Smooth muscle cell (in vitro differentiated cells): Measurements from ENCODE around the gene EBNA1BP2. TPM values are rescaled to one million over a fixed set of nuclear protein-coding genes. Genes with fewer than 3 reads are reported as not detected.

Experiments
- DNase-seq: peaks from one replicate; lab custom pipeline; 2025; ENCODE audit not compliant: unreplicated experiment; lab: John Stamatoyannopoulos, UW
- H2AFZ ChIP-seq: fragments of 200-600 bp; sonication (generic); 2 replicates; pipeline ENCODE4 v1.6.0; 2016; ENCODE audit warnings: antibody characterized with exemption, low read depth, mild to moderate bottlenecking
- H3F3A ChIP-seq: fragments of 200-600 bp; sonication (generic); 2 replicates; pipeline ENCODE4 v1.6.0; 2017; ENCODE audit warnings: antibody characterized with exemption, low read depth
- H3K27ac ChIP-seq: fragments of 200-600 bp; sonication (generic); 2 replicates; pipeline ENCODE4 v1.5.1; 2016; ENCODE audit warnings: low read depth, mild to moderate bottlenecking
- H3K27me3 ChIP-seq: fragments of 200-600 bp; sonication (generic); 2 replicates; pipeline ENCODE4 v1.6.1; 2016; ENCODE audit warnings: low read depth, mild to moderate bottlenecking
- H3K36me3 ChIP-seq: fragments of 200-600 bp; sonication (generic); 2 replicates; pipeline ENCODE4 v1.5.1; 2016; ENCODE audit warnings: low read depth
- H3K4me1 ChIP-seq: fragments of 200-600 bp; sonication (generic); 2 replicates; pipeline ENCODE4 v1.5.1; 2016; ENCODE audit warnings: low read depth
- H3K4me2 ChIP-seq: fragments of 200-600 bp; sonication (generic); 2 replicates; pipeline ENCODE4 v1.6.0; 2016; ENCODE audit warnings: mild to moderate bottlenecking
- H3K4me3 ChIP-seq: fragments of 200-600 bp; sonication (generic); 2 replicates; pipeline ENCODE4 v1.5.1; 2016; ENCODE audit warnings: mild to moderate bottlenecking
- H3K79me2 ChIP-seq: fragments of 200-600 bp; sonication (generic); 2 replicates; pipeline ENCODE4 v1.6.0; 2016; ENCODE audit warnings: low read depth, mild to moderate bottlenecking
- H3K9ac ChIP-seq: fragments of 200-600 bp; sonication (generic); 2 replicates; pipeline ENCODE4 v1.6.0; 2016; ENCODE audit warnings: low read depth
- H3K9me3 ChIP-seq: fragments of 200-600 bp; sonication (generic); replicated peaks from 2 replicates; pipeline ENCODE4 v1.5.1; 2016; ENCODE audit warnings: low read depth
- H4K20me1 ChIP-seq: fragments of 200-600 bp; sonication (generic); 2 replicates; pipeline ENCODE4 v1.6.0; 2016; ENCODE audit warnings: low read depth
- WGBS: methylation state at CpG from one replicate; pipeline ENCODE4 v1.1.7; 2016; ENCODE audit warnings: low lambda C conversion rate; 5-methylcytosine and 5-hydroxymethylcytosine counted together
- polyA plus RNA-seq: library from polyadenylated mRNA; unstranded; fragments of >200 nt; fragmentation: Nextera tagmentation; extraction: Ambion mirVana; gene quantifications from 2 replicates; pipeline ENCODE4 v1.2.1, GENCODE V29; 2016
- total RNA-seq: library from RNA; depleted of rRNA; stranded (reverse); fragments of >200 nt; gene quantifications from 2 replicates; pipeline ENCODE4 v1.2.3, GENCODE V29; 2014
- TF ChIP-seq, protein P1 (sequence below): fragments of 200-600 bp; sonication (generic); IDR thresholded peaks from 2 replicates; pipeline ENCODE4 v1.5.1; 2017; ENCODE audit warnings: borderline replicate concordance, mild to moderate bottlenecking, antibody characterized with exemption; ENCODE audit not compliant: insufficient read depth, poor library complexity, severe bottlenecking

EBNA1BP2 gene
- total and polyA plus RNA-seq, 2 experiments from 2014 or later = 52.0 to 85.9 TPM

DNA sequence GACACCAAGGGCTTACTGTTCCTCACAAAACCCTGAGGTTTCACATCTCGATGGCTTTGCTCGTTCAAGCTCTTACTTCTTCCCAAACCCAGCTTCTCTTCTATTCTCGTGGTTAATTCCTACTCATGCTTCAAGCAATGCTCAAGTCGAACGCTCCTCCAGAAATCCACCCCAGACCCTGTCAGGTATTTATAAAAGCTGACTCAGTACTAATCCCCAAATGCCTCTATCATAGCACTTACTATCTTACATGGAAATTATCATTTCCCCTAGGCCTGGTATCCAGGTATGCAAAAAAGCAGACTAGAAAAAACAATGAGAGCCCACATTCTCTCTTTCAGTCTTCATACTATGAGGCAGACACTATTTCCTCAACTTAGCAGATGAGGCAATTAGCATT is 6.3 kb downstream of the EBNA1BP2 start:
- no peaks in the 10 kb centered on the region for H4K20me1 ChIP-seq
- no peaks in the 10 kb centered on the region for H3K4me1 ChIP-seq
- H3K9me3 ChIP-seq = no peaks in the 10 kb centered on the region
- peaks cover 24% of the 10 kb centered on the region for H3K36me3 ChIP-seq
- TF ChIP-seq, protein P1, sequence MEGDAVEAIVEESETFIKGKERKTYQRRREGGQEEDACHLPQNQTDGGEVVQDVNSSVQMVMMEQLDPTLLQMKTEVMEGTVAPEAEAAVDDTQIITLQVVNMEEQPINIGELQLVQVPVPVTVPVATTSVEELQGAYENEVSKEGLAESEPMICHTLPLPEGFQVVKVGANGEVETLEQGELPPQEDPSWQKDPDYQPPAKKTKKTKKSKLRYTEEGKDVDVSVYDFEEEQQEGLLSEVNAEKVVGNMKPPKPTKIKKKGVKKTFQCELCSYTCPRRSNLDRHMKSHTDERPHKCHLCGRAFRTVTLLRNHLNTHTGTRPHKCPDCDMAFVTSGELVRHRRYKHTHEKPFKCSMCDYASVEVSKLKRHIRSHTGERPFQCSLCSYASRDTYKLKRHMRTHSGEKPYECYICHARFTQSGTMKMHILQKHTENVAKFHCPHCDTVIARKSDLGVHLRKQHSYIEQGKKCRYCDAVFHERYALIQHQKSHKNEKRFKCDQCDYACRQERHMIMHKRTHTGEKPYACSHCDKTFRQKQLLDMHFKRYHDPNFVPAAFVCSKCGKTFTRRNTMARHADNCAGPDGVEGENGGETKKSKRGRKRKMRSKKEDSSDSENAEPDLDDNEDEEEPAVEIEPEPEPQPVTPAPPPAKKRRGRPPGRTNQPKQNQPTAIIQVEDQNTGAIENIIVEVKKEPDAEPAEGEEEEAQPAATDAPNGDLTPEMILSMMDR = no peak
- no peak for DNase-seq
- no peak overlapping the region for H3K4me2 ChIP-seq
- H3F3A ChIP-seq = no peaks in the 10 kb centered on the region
- no peak overlapping the region for H3K9ac ChIP-seq
- peaks cover 14% of the 10 kb centered on the region for H3K79me2 ChIP-seq
- no peak overlapping the region for H3K27ac ChIP-seq
- 97% methylated on average over 5 of the region's 5 CpGs for WGBS
- no peak overlapping the region for H3K4me3 ChIP-seq
- no peak overlapping the region for H2AFZ ChIP-seq
- no peaks in the 10 kb centered on the region for H3K27me3 ChIP-seq

DNA sequence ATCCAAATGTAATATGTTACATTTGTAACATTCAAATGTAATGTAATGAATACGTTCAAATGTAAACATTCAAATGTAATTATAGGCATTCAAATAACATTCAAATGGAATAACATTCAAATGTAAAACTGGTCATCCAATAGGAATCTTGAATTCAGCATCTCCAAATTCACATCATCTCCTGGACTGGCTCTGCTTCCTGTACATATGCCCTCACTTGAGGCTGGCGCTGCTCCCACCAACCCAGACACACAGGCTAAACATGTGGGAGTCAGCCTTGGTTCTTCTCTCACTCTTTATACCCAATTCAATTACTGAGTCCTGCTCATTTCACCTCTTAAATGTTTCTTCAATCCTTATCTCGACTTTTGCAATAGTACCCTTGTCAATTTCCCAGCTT is 6.9 kb downstream of the EBNA1BP2 start:
- 96% methylated on average over 3 of the region's 3 CpGs for WGBS
- H3K9me3 ChIP-seq = no peaks in the 10 kb centered on the region
- H3K36me3 ChIP-seq = peaks cover 24% of the 10 kb centered on the region
- no peak overlapping the region for H3K4me3 ChIP-seq
- H3K79me2 ChIP-seq = peaks cover 8% of the 10 kb centered on the region
- no peak overlapping the region for H3K9ac ChIP-seq
- TF ChIP-seq, protein P1 = no peak
- H4K20me1 ChIP-seq = no peaks in the 10 kb centered on the region
- no peaks in the 10 kb centered on the region for H3F3A ChIP-seq
- H2AFZ ChIP-seq = no peak overlapping the region
- DNase-seq = no peak
- no peak overlapping the region for H3K4me2 ChIP-seq
- no peaks in the 10 kb centered on the region for H3K27me3 ChIP-seq
- no peaks in the 10 kb centered on the region for H3K4me1 ChIP-seq
- H3K27ac ChIP-seq = no peak overlapping the region

DNA sequence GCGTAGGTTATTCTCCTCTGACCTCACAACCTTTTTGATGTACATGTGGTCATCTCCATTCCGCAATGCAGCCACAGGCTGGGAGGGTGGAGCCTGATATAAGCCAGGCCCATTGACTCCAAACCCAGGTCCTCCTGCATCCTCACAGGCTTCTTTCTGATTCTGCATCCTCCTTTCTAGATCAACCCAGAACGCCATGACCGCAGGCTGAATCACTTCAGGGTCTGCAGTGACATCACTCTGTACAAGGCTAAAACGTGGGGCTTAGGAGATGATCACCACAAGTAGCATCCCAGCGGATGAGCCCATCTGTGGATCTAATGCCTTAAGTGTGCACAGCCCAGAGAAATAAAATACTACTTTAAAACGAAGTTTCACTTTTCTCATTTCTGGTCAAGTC is 16.1 kb downstream of the EBNA1BP2 start:
- H3F3A ChIP-seq = no peaks in the 10 kb centered on the region
- H3K4me1 ChIP-seq = no peaks in the 10 kb centered on the region
- H3K79me2 ChIP-seq = no peaks in the 10 kb centered on the region
- no peak overlapping the region for H3K27ac ChIP-seq
- no peak overlapping the region for H3K9ac ChIP-seq
- no peaks in the 10 kb centered on the region for H4K20me1 ChIP-seq
- H3K27me3 ChIP-seq = no peaks in the 10 kb centered on the region
- no peak for DNase-seq
- no peaks in the 10 kb centered on the region for H3K36me3 ChIP-seq
- no peaks in the 10 kb centered on the region for H3K9me3 ChIP-seq
- H2AFZ ChIP-seq = no peak overlapping the region
- H3K4me3 ChIP-seq = no peak overlapping the region
- WGBS = 80% methylated on average over 7 of the region's 7 CpGs
- H3K4me2 ChIP-seq = no peak overlapping the region
- TF ChIP-seq, protein P1 = no peak

DNA sequence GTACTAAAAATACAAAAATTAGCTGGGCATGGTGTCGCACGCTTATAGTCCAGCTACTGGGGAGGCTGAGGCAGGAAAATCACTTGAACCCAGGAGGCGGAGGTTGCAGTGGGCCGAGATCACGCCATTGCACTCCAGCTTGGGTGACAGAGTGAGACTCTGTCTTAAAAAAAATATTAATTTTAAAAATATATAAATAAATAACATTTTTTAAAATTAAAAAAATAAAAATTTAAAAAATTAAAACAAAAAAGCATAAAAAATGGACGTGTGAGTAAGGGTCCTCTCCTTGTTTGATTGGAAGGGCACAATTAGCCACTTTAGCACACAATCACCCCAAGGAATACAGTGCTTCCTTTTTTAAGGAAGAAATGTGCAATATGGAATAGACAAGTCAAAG is 18.6 kb downstream of the EBNA1BP2 start:
- TF ChIP-seq, protein P1 = no peak
- no peaks in the 10 kb centered on the region for H3K9me3 ChIP-seq
- no peak overlapping the region for H3K4me2 ChIP-seq
- no peaks in the 10 kb centered on the region for H3F3A ChIP-seq
- no peaks in the 10 kb centered on the region for H4K20me1 ChIP-seq
- no peak for DNase-seq
- no peaks in the 10 kb centered on the region for H3K4me1 ChIP-seq
- no peak overlapping the region for H3K27ac ChIP-seq
- 95% methylated on average over 6 of the region's 6 CpGs for WGBS
- H3K9ac ChIP-seq = no peak overlapping the region
- H3K36me3 ChIP-seq = no peaks in the 10 kb centered on the region
- H2AFZ ChIP-seq = no peak overlapping the region
- no peak overlapping the region for H3K4me3 ChIP-seq
- H3K27me3 ChIP-seq = no peaks in the 10 kb centered on the region
- H3K79me2 ChIP-seq = no peaks in the 10 kb centered on the region
